Panc1 (cell line): ENCODE data around the gene SULT1E1. TPM values are rescaled to one million over a fixed set of nuclear protein-coding genes. Genes with fewer than 3 reads are reported as not detected.

Source experiments
- ATAC-seq: fragments of 200-7000 bp; cut with Tn5 transposase; 2 replicates; pipeline ENCODE4 v1.9.1; 2020; ENCODE audit warnings: mild to moderate bottlenecking, moderate library complexity
- BruUV-seq: library from RNA; stranded (reverse); fragments of 400-500 nt; replicated peaks from 2 replicates; lab custom pipeline; 2021; lab: Mats Ljungman, UMichigan
- CTCF ChIA-PET: fragments of 300-600 bp; sonication (Branson Sonifier 250); formaldehyde crosslinking; loops from one replicate; lab custom pipeline; 2022; ENCODE audit warnings: antibody characterized with exemption; lab: Charles Lee
- POLR2A ChIA-PET: fragments of 300-600 bp; sonication (Branson Sonifier 250); formaldehyde crosslinking; loops from one replicate; lab custom pipeline; 2022; ENCODE audit warnings: antibody characterized with exemption; lab: Charles Lee
- DNase-seq: peaks from one replicate; pipeline ENCODE4 v3.0.0-alpha.2; 2010; ENCODE audit warnings: low read depth, low spot score
- H3K27ac ChIP-seq: 2 replicates; pipeline ENCODE4 v1.5.1; 2011; ENCODE audit warnings: mild to moderate bottlenecking, low read length, inconsistent platforms
- H3K27me3 ChIP-seq: fragments of 200-500 bp; sonication (Bioruptor generic); 2 replicates; pipeline ENCODE4 v1.6.0; 2014; ENCODE audit warnings: low read length, inconsistent platforms; ENCODE audit not compliant: control insufficient read depth, insufficient read depth
- H3K36me3 ChIP-seq: fragments of 200-500 bp; sonication (Bioruptor generic); 2 replicates; pipeline ENCODE4 v1.5.1; 2014; ENCODE audit warnings: inconsistent platforms, mild to moderate bottlenecking, low read length, moderate library complexity; ENCODE audit not compliant: control insufficient read depth, insufficient read depth
- H3K4me1 ChIP-seq: 2 replicates; pipeline ENCODE4 v1.5.1; 2011; ENCODE audit warnings: inconsistent platforms, mild to moderate bottlenecking, low read length, moderate library complexity; ENCODE audit not compliant: control insufficient read depth, insufficient read depth
- H3K4me3 ChIP-seq, 2 experiments: 2 replicates each; pipeline ENCODE4 v1.5.1; 2011 to 2012; ENCODE audit warnings: low read depth in 2 of 2, low read length in 2 of 2, mild to moderate bottlenecking in 2 of 2, inconsistent platforms in 1 of 2, moderate library complexity in 1 of 2
- H3K9me3 ChIP-seq: fragments of 200-500 bp; sonication (Bioruptor generic); 2 replicates; pipeline ENCODE4 v1.5.1; 2014; ENCODE audit warnings: low read depth, mild to moderate bottlenecking, inconsistent platforms, low read length, moderate library complexity; ENCODE audit not compliant: control insufficient read depth, insufficient read depth
- POLR2AphosphoS5 ChIP-seq: IDR thresholded peaks from 2 replicates; pipeline ENCODE4 v1.6.1; 2012; ENCODE audit warnings: mild to moderate bottlenecking, low read depth, low read length, moderate library complexity
- SIN3A ChIP-seq: IDR thresholded peaks from 2 replicates; pipeline ENCODE4 v1.6.1; 2012; ENCODE audit warnings: low read depth, mild to moderate bottlenecking, low read length, moderate library complexity, borderline replicate concordance; ENCODE audit not compliant: insufficient read depth
- TCF7L2 ChIP-seq: IDR thresholded peaks from 2 replicates; pipeline ENCODE4 v1.6.1; 2011; ENCODE audit warnings: mild to moderate bottlenecking, low read depth, low read length, inconsistent platforms
- in situ Hi-C: cut with HindIII; loops from 2 replicates; pipeline ENCODE4 v1.10.0; 2016; ENCODE audit warnings: low sequenced_read_pairs, low pct_unique_long_range_greater_than_20kb
- intact Hi-C: fragments of 100-400 bp; cut with micrococcal nuclease; formaldehyde crosslinking; loops from one replicate; pipeline ENCODE4 v1.10.0; 2022; ENCODE audit not compliant: unreplicated experiment
- total RNA-seq: library from RNA; stranded (reverse); gene quantifications from one replicate; pipeline ENCODE4 v1.2.1, GENCODE V29; 2021; ENCODE audit not compliant: unreplicated experiment
- TF ChIP-seq, protein P1 (sequence below): fragments of 450-650 bp; IDR thresholded peaks from 2 replicates; pipeline ENCODE4 v1.5.1; 2017; ENCODE audit warnings: mild to moderate bottlenecking
- TF ChIP-seq, protein P2 (sequence below), 2 experiments: IDR thresholded peaks; 2 replicates each; pipeline ENCODE4 v1.6.1; 2011 to 2012; ENCODE audit warnings: low read depth in 2 of 2, control low read depth in 1 of 2, low read length in 1 of 2, mild to moderate bottlenecking in 1 of 2, moderate library complexity in 1 of 2; ENCODE audit not compliant: insufficient read depth in 1 of 2

Gene SULT1E1
- total RNA-seq, 1 experiment from 2014 or later, result not detected

DNA sequence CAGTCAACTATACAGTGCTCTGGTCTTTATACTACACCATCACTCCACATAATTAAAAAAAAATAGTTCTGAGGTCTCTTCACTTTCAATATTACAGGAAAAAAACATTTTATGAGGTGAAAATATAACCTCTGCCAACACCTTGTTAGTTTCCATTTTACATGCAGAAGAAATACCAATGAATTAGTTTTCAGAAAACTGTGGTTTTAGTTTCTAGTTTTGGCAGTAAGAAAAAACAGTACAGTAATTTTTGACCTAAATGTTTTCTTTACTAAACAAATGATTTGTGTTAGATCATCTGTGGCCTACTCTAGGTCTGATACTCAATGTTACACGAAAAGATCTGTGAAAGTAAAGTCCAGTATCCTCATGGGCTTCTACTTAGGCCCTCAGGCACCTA, 10.0 kb downstream of the SULT1E1 start:
- Histone ChIP-seq H3K9me3 (no peaks in the 10 kb centered on the region), H3K4me3 (no peak overlapping the region), H3K36me3 (no peaks in the 10 kb centered on the region), H3K27ac (no peak overlapping the region), H3K27me3 (no peaks in the 10 kb centered on the region), H3K4me1 (no peaks in the 10 kb centered on the region)
- ATAC-seq (no peak), DNase-seq (no peak)
- TF ChIP-seq, protein P1, sequence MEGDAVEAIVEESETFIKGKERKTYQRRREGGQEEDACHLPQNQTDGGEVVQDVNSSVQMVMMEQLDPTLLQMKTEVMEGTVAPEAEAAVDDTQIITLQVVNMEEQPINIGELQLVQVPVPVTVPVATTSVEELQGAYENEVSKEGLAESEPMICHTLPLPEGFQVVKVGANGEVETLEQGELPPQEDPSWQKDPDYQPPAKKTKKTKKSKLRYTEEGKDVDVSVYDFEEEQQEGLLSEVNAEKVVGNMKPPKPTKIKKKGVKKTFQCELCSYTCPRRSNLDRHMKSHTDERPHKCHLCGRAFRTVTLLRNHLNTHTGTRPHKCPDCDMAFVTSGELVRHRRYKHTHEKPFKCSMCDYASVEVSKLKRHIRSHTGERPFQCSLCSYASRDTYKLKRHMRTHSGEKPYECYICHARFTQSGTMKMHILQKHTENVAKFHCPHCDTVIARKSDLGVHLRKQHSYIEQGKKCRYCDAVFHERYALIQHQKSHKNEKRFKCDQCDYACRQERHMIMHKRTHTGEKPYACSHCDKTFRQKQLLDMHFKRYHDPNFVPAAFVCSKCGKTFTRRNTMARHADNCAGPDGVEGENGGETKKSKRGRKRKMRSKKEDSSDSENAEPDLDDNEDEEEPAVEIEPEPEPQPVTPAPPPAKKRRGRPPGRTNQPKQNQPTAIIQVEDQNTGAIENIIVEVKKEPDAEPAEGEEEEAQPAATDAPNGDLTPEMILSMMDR, result no peak
- TF ChIP-seq SIN3A (no peak), TCF7L2 (no peak), POLR2AphosphoS5 (no peak)
- TF ChIP-seq, protein P2, sequence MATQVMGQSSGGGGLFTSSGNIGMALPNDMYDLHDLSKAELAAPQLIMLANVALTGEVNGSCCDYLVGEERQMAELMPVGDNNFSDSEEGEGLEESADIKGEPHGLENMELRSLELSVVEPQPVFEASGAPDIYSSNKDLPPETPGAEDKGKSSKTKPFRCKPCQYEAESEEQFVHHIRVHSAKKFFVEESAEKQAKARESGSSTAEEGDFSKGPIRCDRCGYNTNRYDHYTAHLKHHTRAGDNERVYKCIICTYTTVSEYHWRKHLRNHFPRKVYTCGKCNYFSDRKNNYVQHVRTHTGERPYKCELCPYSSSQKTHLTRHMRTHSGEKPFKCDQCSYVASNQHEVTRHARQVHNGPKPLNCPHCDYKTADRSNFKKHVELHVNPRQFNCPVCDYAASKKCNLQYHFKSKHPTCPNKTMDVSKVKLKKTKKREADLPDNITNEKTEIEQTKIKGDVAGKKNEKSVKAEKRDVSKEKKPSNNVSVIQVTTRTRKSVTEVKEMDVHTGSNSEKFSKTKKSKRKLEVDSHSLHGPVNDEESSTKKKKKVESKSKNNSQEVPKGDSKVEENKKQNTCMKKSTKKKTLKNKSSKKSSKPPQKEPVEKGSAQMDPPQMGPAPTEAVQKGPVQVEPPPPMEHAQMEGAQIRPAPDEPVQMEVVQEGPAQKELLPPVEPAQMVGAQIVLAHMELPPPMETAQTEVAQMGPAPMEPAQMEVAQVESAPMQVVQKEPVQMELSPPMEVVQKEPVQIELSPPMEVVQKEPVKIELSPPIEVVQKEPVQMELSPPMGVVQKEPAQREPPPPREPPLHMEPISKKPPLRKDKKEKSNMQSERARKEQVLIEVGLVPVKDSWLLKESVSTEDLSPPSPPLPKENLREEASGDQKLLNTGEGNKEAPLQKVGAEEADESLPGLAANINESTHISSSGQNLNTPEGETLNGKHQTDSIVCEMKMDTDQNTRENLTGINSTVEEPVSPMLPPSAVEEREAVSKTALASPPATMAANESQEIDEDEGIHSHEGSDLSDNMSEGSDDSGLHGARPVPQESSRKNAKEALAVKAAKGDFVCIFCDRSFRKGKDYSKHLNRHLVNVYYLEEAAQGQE (IDR thresholded peaks at IDR 0.05; ENCODE audit: insufficient read depth in 1 of 2, low read depth in 2 of 2, low read length in 1 of 2), result no peak
- ChIA-PET CTCF (no interaction called here), POLR2A (no interaction called here)
- no TSS peak for BruUV-seq
- intact Hi-C loops (no loop called here), in situ Hi-C loops (no loop called here)

DNA sequence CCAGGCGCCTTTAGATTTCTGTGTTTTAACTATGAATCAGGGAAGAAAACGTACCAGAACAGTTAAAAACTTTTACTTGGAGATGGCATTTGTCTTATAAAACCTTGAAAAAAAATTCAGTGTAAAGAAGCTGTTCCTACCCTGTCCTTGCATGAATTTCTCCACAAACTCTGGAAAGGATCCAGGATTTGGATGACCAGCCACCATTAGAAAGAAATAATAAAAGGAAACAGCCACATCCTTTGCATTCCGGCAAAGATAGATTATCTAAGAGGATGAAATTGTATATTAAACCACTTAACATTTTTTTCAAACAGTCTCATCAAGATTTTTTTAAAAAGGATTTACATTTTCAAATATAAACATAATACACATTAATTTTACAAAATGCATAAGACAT, 10.6 kb downstream of the SULT1E1 start:
- intact Hi-C loops (no loop called here), in situ Hi-C loops (no loop called here)
- TF ChIP-seq, protein P2 (IDR thresholded peaks at IDR 0.05; ENCODE audit: insufficient read depth in 1 of 2, low read depth in 2 of 2, low read length in 1 of 2), result no peak
- TF ChIP-seq POLR2AphosphoS5 (no peak), TCF7L2 (no peak), SIN3A (no peak)
- TF ChIP-seq, protein P1, result no peak
- no peak for DNase-seq
- no peak for ATAC-seq
- Histone ChIP-seq H3K9me3 (no peaks in the 10 kb centered on the region), H3K4me3 (no peak overlapping the region), H3K36me3 (no peaks in the 10 kb centered on the region), H3K27ac (no peak overlapping the region), H3K27me3 (no peaks in the 10 kb centered on the region), H3K4me1 (no peaks in the 10 kb centered on the region)
- no TSS peak for BruUV-seq
- POLR2A ChIA-PET, result no interaction called here
- CTCF ChIA-PET, result no interaction called here
